Measurements from ENCODE around the gene INMT.

Gene INMT

DNA sequence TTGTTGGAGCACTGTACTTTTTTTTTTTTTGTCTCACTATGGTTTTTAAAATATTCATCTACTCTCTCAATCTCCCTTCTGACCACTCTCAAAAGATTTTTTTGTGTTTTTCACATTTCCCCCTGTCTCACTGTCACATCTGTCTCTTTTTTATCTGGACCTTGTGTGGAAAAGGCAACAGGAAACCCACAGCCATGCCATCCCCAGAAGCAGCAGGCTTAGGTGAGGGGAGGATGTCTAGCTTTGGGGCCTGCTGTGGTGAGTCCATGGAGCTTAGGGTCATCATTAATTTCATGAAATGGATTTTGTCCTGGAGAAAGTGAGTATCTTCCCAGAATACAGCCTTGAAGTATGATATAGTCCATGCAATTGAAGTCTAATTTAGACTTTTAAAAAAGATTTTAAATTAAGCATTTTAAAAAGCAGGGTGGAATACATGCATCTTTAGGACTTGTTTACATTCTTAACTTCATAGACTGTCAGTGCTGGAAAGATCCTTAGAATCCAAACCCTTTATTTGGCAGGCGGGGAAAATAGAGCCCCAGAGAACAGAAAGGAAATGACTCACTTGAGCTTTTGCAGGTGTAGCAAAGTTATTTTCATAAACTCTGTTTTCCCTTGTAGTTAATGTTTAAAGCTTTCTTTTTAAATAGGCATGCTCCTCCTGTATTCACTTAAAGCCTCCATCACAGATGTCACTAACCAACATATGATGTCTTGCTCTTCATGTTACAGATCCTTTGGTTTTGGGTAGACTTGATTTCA is 44.4 kb downstream of the INMT start:
- Histone ChIP-seq H3K4ac (ENCODE audit: low read depth, low read length) (no peak overlapping the region), H4K8ac (ENCODE audit: low read depth, low read length) (peak overlapping the region; percentile 4), H3K23ac (ENCODE audit: low read length) (no peak overlapping the region), H3K27me3 (ENCODE audit: insufficient read depth, low read length) (no peaks in the 10 kb centered on the region), H2AFZ (ENCODE audit: insufficient read depth, low read length, poor library complexity) (no peak overlapping the region), H3K9ac (ENCODE audit: low read length) (no peak overlapping the region), H3K18ac (ENCODE audit: low read length) (peak overlapping the region; percentile 82), H3K4me1 (ENCODE audit: control insufficient read depth in 1 of 2, insufficient read depth in 2 of 2, low read length in 2 of 2) (peaks cover 40 to 48% of the 10 kb centered on the region in 2 experiments), H3K79me2 (ENCODE audit: control insufficient read depth, insufficient read depth, low read length, poor library complexity) (peaks cover 1% of the 10 kb centered on the region), H2BK12ac (ENCODE audit: low read length) (peak overlapping the region; percentile 88), H2BK5ac (ENCODE audit: low read depth, low read length, poor library complexity) (peak overlapping the region; percentile 93), H3K27ac (ENCODE audit: low read depth, low read length) (peak overlapping the region; percentile 82), H4K12ac (ENCODE audit: low read depth, low read length) (no peak overlapping the region), H4K91ac (ENCODE audit: low read depth, low read length) (peak overlapping the region; percentile 96), H3K79me1 (ENCODE audit: low read length) (peaks cover 29% of the 10 kb centered on the region), H3K9me3 (ENCODE audit: insufficient read depth, low read depth, low read length) (no peaks in the 10 kb centered on the region), H2AK5ac (ENCODE audit: low read length) (peak overlapping the region; percentile 63), H3K4me3 (ENCODE audit: low read depth, low read length) (no peak overlapping the region), H2BK120ac (ENCODE audit: insufficient read depth, low read length, poor library complexity) (peak overlapping the region; percentile 88), H3K14ac (ENCODE audit: low read length) (peak overlapping the region; percentile 88), H3K36me3 (ENCODE audit: control insufficient read depth in 1 of 2, insufficient read depth in 2 of 2, low read length in 2 of 2) (peaks cover 2 to 6% of the 10 kb centered on the region in 2 experiments), H3K4me2 (ENCODE audit: low read length) (peak overlapping the region; percentile 30)
- WGBS (ENCODE audit: extremely low coverage, insufficient coverage, insufficient read length), result no CpG with 5 or more reads among the region's 1 CpG
- no peak for DNase-seq

DNA sequence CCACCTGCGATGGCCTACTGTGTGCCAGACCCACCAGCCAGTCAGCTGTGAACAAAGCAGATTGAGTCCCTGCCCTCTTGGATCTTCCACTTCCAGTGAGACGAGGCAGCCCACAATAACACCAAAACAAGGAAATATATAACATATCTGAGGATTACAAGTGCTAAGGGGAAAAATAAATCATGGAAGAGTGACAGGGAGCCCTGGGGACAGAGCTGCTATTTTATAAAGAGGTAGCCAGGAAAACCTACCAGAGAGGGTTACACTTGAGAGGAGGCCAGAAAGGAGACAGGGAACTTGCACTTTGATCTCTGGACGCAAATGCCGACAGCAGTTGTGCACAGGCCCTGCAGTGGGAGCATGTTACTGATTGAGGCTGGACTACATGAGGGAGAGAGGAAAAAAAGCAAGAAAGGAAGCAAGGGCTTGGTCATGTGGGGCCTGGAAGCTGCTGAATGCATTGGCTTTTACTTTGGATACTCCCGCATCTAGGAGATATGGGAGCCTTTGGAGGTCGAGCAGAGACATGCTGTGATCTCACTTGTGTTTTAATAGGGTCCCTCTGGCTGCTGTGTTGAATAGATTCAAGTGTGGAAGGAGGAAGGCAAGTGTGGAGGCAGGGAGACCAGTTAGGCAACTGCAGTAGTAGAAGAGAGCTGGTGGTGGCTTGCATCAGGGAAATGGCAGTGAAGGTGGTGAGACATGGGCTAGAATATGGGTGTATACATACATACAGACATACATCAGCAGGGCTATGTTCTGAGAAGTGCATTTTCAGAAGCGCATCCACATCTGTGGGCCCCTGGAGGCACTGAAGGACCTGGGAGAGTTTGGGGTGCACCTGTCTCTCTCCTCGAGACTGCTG is 45.5 kb downstream of the INMT start:
- Histone ChIP-seq H3K4me2 (ENCODE audit: low read length) (no peak overlapping the region), H3K79me1 (ENCODE audit: low read length) (peaks cover 29% of the 10 kb centered on the region), H3K4ac (ENCODE audit: low read depth, low read length) (peak overlapping the region; percentile 73), H3K79me2 (ENCODE audit: control insufficient read depth, insufficient read depth, low read length, poor library complexity) (peaks cover 1% of the 10 kb centered on the region), H2AFZ (ENCODE audit: insufficient read depth, low read length, poor library complexity) (peak overlapping the region; percentile 35), H3K23ac (ENCODE audit: low read length) (no peak overlapping the region), H4K91ac (ENCODE audit: low read depth, low read length) (peak overlapping the region; percentile 92), H3K18ac (ENCODE audit: low read length) (peak overlapping the region; percentile 71), H3K27ac (ENCODE audit: low read depth, low read length) (peak overlapping the region; percentile 66), H3K36me3 (ENCODE audit: control insufficient read depth in 1 of 2, insufficient read depth in 2 of 2, low read length in 2 of 2) (peaks cover 2 to 3% of the 10 kb centered on the region in 2 experiments), H3K9ac (ENCODE audit: low read length) (peak overlapping the region; percentile 16), H2BK120ac (ENCODE audit: insufficient read depth, low read length, poor library complexity) (peak overlapping the region; percentile 71), H3K9me3 (ENCODE audit: insufficient read depth, low read depth, low read length) (no peaks in the 10 kb centered on the region), H3K4me1 (ENCODE audit: control insufficient read depth in 1 of 2, insufficient read depth in 2 of 2, low read length in 2 of 2) (peaks cover 40 to 48% of the 10 kb centered on the region in 2 experiments), H2AK5ac (ENCODE audit: low read length) (peak overlapping the region; percentile 89), H4K12ac (ENCODE audit: low read depth, low read length) (no peak overlapping the region), H4K8ac (ENCODE audit: low read depth, low read length) (peak overlapping the region; percentile 51), H3K14ac (ENCODE audit: low read length) (peak overlapping the region; percentile 87), H3K4me3 (ENCODE audit: low read depth, low read length) (no peak overlapping the region), H2BK12ac (ENCODE audit: low read length) (peak overlapping the region; percentile 90), H3K27me3 (ENCODE audit: insufficient read depth, low read length) (no peaks in the 10 kb centered on the region), H2BK5ac (ENCODE audit: low read depth, low read length, poor library complexity) (peak overlapping the region; percentile 22)
- no CpG with 5 or more reads among the region's 8 CpGs for WGBS (ENCODE audit: extremely low coverage, insufficient coverage, insufficient read length)
- no peak for DNase-seq

- H3K79me2 ChIP-seq (ENCODE audit: control insufficient read depth, insufficient read depth, low read length, poor library complexity), result peaks cover 1% of the 10 kb centered on the region
- H2BK12ac ChIP-seq (ENCODE audit: low read length), result no peak overlapping the region
- peaks cover 2% of the 10 kb centered on the region in 2 experiments for H3K36me3 ChIP-seq (ENCODE audit: control insufficient read depth in 1 of 2, insufficient read depth in 2 of 2, low read length in 2 of 2)
- peaks cover 48 to 51% of the 10 kb centered on the region in 2 experiments for H3K4me1 ChIP-seq (ENCODE audit: control insufficient read depth in 1 of 2, insufficient read depth in 2 of 2, low read length in 2 of 2)
- no peak overlapping the region for H3K9ac ChIP-seq (ENCODE audit: low read length)
- H4K91ac ChIP-seq (ENCODE audit: low read depth, low read length), result peak overlapping the region; percentile 81
- H3K27me3 ChIP-seq (ENCODE audit: insufficient read depth, low read length), result no peaks in the 10 kb centered on the region
- no peak overlapping the region for H4K12ac ChIP-seq (ENCODE audit: low read depth, low read length)
- H3K4me2 ChIP-seq (ENCODE audit: low read length), result peak overlapping the region; percentile 9
- no peak overlapping the region for H4K8ac ChIP-seq (ENCODE audit: low read depth, low read length)
- no peak overlapping the region for H3K4me3 ChIP-seq (ENCODE audit: low read depth, low read length)
- peak in 1 of 2 donors; percentile 9 for DNase-seq
- H2BK120ac ChIP-seq (ENCODE audit: insufficient read depth, low read length, poor library complexity), result peak overlapping the region; percentile 61
- no peaks in the 10 kb centered on the region for H3K9me3 ChIP-seq (ENCODE audit: insufficient read depth, low read depth, low read length)
- peak overlapping the region; percentile 62 for H3K27ac ChIP-seq (ENCODE audit: low read depth, low read length)
- no peak overlapping the region for H2AK5ac ChIP-seq (ENCODE audit: low read length)
- H3K14ac ChIP-seq (ENCODE audit: low read length), result no peak overlapping the region
- H3K4ac ChIP-seq (ENCODE audit: low read depth, low read length), result no peak overlapping the region
- no CpG with 5 or more reads among the region's 2 CpGs for WGBS (ENCODE audit: extremely low coverage, insufficient coverage, insufficient read length)
- no peak overlapping the region for H2BK5ac ChIP-seq (ENCODE audit: low read depth, low read length, poor library complexity)
- peaks cover 29% of the 10 kb centered on the region for H3K79me1 ChIP-seq (ENCODE audit: low read length)
- H3K18ac ChIP-seq (ENCODE audit: low read length), result no peak overlapping the region
- no peak overlapping the region for H2AFZ ChIP-seq (ENCODE audit: insufficient read depth, low read length, poor library complexity)
- H3K23ac ChIP-seq (ENCODE audit: low read length), result no peak overlapping the region
Observed at GRCh38 chr7:30799206-30799975, 47.5 kb downstream of the INMT start.

All from trophoblast cell (in vitro differentiated cells and primary cell).